ENCODE results near the gene ZNF524. TPM values are rescaled to one million over a fixed set of nuclear protein-coding genes. Genes with fewer than 3 reads are reported as not detected.
"Not testable (repeated sequence)": the region's sequence is repeated elsewhere in the genome, so short reads cannot be mapped to it uniquely, and the experiment has no call there.

The ZNF524 gene
- total RNA-seq, 4 donors from 2014 or later, result 30.3 to 45.2 (median 44.4) TPM

DNA sequence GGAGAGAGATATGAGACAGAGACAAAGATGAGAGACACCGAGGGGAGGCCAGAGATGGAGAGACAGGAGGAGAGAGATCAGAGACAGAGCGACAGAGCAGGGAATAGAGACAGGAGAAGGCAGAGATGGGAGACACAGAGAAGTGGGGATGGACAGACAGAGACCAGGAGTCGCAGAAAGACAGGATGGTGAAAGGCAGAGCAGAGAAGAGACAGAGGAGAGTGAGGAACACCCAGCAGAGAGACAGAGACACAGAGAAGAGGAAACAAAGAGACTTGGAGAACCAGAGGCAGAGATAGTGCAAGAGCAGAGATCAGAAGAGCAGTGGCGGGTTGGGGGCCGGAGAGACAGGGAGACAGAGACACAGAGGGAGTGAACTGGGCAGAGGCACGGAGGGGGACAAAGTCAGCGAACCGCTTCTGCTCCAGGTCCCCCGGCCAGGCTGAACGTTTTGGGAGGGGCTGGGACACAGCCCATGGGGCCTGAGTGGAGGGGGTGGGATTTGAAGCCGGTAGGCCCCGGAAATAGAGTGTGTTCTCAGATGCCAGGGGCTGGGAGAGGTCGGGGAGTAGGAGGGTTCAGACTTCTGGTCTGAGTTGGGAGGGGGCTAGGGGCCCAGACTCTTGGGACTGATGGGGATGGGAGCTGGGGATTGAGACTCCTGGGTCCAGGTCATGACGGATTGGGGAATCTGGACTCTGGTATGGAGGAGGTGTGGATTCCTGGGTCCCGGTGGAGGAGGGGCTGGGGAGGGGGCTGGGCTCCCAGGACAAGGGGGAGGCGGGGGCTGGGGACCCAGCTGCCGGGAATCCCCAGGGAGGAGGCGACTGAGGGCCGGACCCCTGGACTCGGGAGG lies 20.1 kb upstream of the ZNF524 start:
- Histone ChIP-seq H3K27me3 (no peaks in the 10 kb centered on the region), H3K4me3 (peak overlapping the region; percentile 71 to 99 (median 76)), H3K4me1 (peaks cover 0 to 25% (median 3%) of the 10 kb centered on the region in 4 donors), H3K36me3 (peaks cover 0 to 21% (median 0%) of the 10 kb centered on the region in 3 donors), H3K9me3 (no peaks in the 10 kb centered on the region), H3K27ac (peak overlapping the region; percentile 81 to 89 (median 84))
- DNase-seq, result no peak
- no peak for TF ChIP-seq POLR2A (IDR thresholded peaks at IDR 0.05)
- TF ChIP-seq, protein P1, sequence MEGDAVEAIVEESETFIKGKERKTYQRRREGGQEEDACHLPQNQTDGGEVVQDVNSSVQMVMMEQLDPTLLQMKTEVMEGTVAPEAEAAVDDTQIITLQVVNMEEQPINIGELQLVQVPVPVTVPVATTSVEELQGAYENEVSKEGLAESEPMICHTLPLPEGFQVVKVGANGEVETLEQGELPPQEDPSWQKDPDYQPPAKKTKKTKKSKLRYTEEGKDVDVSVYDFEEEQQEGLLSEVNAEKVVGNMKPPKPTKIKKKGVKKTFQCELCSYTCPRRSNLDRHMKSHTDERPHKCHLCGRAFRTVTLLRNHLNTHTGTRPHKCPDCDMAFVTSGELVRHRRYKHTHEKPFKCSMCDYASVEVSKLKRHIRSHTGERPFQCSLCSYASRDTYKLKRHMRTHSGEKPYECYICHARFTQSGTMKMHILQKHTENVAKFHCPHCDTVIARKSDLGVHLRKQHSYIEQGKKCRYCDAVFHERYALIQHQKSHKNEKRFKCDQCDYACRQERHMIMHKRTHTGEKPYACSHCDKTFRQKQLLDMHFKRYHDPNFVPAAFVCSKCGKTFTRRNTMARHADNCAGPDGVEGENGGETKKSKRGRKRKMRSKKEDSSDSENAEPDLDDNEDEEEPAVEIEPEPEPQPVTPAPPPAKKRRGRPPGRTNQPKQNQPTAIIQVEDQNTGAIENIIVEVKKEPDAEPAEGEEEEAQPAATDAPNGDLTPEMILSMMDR (IDR thresholded peaks at IDR 0.05), result no peak

DNA sequence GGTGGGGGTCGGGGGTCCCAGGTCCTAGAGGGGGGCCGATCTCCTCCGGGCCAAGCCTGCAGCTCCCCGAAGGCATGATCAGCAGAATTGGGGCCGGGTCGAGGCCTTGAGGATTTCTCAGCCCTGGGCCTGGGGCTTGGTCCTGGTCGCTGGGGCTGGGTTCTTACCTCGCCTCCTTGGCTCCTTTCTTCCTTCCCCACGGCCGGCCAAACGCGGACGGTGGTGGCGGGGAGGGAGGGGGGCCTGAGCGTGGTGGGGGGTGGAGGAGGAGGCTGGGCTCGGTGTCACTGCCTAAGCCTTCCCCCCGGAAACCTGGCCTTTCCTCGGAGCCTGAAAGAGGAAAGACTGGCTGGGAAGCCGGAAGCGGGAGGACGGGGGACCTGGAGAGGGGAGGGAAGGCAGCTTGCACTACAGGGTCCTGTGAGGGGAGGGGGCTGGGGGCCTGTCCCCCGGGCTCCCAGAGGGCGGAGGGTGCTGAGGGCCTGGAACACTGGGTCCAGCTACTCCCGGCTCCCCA lies 19.4 kb upstream of the ZNF524 start, which contains the start of gene ZNF579:
TSS of gene ZNF579 (minus strand) at position 221 of the 517 bp plus-strand sequence. CDS start 1,209 bp downstream, outside the sequence.
- peaks cover 0 to 28% (median 3%) of the 10 kb centered on the region in 4 donors for H3K4me1 ChIP-seq
- H3K9me3 ChIP-seq, result no peaks in the 10 kb centered on the region
- TF ChIP-seq POLR2A (IDR thresholded peaks at IDR 0.05), result no peak
- TF ChIP-seq, protein P1 (IDR thresholded peaks at IDR 0.05), result no peak
- H3K27ac ChIP-seq, result peak within 1 kb of the TSS; percentile 81 to 89 (median 84)
- peak within 1 kb of the TSS; percentile 71 to 99 (median 76) for H3K4me3 ChIP-seq
- DNase-seq, result peak; percentile 69 to 88 (median 82)
- peaks cover 0 to 21% (median 0%) of the 10 kb centered on the region in 3 donors for H3K36me3 ChIP-seq
- no peaks in the 10 kb centered on the region for H3K27me3 ChIP-seq

DNA sequence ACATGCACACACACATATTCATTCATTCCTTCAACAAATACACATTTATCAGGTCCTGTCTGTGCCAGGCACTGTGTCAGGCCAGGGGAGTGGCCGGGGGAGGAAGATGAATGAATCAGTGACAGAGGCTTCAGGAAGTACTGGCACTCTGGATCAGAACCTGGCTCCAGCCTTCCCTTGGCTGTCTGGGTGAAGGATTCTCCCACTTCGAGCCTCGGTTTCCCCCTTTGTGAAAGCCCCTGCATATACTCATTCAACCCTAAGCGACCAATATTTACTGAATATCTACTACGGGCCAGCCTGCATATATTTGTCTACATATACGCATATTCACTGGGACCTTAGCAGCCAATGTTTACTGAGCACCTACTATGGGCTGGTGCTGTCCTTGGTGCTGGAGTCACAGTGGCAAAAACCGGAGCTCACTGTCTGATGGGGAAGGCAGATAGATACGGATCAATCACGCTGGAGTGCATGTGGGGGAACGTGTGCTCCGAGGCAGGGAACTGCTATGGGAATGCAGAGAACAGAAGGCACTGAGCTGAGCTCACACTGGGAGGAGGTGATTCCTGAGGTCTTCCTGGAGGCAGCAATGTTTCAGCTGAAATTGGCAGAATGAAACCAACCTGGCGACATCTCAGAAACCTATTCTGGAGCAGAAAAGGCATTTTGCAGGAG lies 18.8 kb upstream of the ZNF524 start:
- DNase-seq, result no peak
- Histone ChIP-seq H3K27ac (peak overlapping the region; percentile 81 to 89 (median 84)), H3K27me3 (no peaks in the 10 kb centered on the region), H3K36me3 (peaks cover 0 to 21% (median 0%) of the 10 kb centered on the region in 3 donors), H3K9me3 (no peaks in the 10 kb centered on the region), H3K4me1 (peaks cover 0 to 34% (median 8%) of the 10 kb centered on the region in 4 donors), H3K4me3 (peak overlapping the region; percentile 71 to 99 (median 76))
- TF ChIP-seq, protein P1 (IDR thresholded peaks at IDR 0.05), result no peak
- no peak for TF ChIP-seq POLR2A (IDR thresholded peaks at IDR 0.05)

DNA sequence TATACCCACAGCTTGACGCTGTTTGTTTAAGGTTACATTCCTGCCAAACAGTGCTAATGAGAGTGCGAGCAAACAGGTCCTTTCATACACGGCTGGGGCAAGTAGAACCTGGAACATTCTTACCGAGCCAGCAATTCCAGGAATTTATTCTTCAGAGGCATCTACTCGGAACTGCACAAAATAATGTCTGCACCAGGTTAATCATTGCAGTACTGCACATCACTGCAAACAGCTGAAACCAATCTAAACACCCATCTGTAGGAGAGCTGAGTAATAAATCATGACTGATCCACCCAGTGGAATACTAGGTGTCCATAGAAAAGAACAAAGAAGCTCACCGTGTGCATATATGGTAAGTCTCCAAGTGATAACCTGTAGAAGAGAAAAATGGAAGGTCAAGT lies 18.3 kb upstream of the ZNF524 start:
- Histone ChIP-seq H3K27ac (no peak overlapping the region), H3K4me1 (peaks cover 0 to 39% (median 12%) of the 10 kb centered on the region in 4 donors), H3K36me3 (peaks cover 0 to 21% (median 0%) of the 10 kb centered on the region in 3 donors), H3K9me3 (no peaks in the 10 kb centered on the region), H3K27me3 (no peaks in the 10 kb centered on the region), H3K4me3 (no peak overlapping the region)
- no peak for TF ChIP-seq POLR2A (IDR thresholded peaks at IDR 0.05)
- TF ChIP-seq, protein P1 (IDR thresholded peaks at IDR 0.05), result no peak
- DNase-seq, result no peak

DNA sequence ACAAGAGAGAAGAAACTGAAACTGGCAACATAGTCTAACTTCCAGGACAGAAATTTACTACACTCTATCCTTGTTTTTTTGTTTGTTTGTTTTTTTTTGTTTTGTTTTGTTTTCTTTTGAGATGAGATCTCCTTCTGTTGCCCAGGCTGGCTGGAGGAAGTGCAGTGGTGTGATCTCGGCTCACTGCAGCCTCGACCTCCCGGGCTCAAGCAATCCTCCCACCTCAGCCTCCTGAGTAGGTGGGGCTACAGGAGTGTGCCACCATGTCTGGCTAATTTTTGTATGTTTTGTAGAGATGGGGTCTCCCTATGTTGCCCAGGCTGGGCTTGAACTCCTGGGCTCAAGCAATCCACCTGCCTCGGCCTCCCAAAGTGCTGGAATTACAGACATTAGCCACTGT lies 17.8 kb upstream of the ZNF524 start:
- DNase-seq, H3K27me3 ChIP-seq, H3K4me3 ChIP-seq, H3K9me3 ChIP-seq, H3K27ac ChIP-seq: not testable (repeated sequence)
- Histone ChIP-seq H3K36me3 (peaks cover 0 to 19% (median 0%) of the 10 kb centered on the region in 3 donors), H3K4me1 (peaks cover 0 to 44% (median 15%) of the 10 kb centered on the region in 4 donors)

DNA sequence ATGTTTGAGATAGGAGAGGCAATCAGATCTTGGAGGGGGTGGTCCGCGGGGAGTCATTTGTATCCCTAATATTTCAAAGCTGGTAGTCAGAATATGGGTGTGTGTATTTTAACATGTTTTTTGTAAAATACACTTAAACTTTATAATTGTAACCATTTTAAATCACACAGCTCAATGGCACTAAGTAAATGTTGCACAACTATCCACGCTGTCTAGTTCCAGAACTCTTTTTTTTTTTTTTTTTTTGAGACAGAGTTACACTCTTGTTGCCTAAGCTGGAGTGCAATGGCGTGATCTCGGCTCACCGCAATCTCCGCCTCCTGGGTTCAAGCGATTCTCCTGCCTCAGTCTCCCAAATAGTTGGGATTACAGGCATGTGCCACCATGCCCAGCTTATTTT lies 16.2 kb upstream of the ZNF524 start:
- not testable (repeated sequence) for H3K27ac ChIP-seq, DNase-seq, H3K4me3 ChIP-seq, H3K36me3 ChIP-seq, H3K9me3 ChIP-seq, H3K27me3 ChIP-seq
- peaks cover 0 to 49% (median 16%) of the 10 kb centered on the region in 4 donors for H3K4me1 ChIP-seq
